HG03575 (cell line): ENCODE results near the gene TP63.
"Not testable (repeated sequence)": the region's sequence is repeated elsewhere in the genome, so short reads cannot be mapped to it uniquely, and the experiment has no call there.

Experiments used
- ATAC-seq: cut with Tn5 transposase; IDR thresholded peaks from one replicate; pipeline ENCODE4 v1.9.1; 2021; ENCODE audit not compliant: unreplicated experiment, insufficient number of reproducible peaks, low FRiP score; ENCODE audit errors: extremely low read depth

The TP63 gene

DNA sequence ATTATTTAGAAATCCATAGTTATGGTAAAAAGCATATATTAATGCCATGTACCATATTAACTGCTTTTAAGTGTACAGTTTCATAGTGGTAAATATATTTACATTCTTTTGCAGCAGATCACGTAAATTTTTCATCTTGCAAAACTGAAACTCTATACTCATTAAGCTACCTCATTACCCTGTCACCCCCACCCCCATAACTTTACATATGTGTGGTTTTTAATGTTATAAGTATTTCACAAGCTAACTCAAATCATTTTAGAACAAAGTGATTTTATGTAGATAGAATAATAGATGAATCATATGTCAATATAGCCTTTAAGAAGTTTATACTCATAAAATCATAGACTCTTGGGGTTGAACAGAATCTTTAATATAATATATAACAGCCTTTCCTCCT is 7.1 kb upstream of the TP63 start:
- ATAC-seq = no peak

DNA sequence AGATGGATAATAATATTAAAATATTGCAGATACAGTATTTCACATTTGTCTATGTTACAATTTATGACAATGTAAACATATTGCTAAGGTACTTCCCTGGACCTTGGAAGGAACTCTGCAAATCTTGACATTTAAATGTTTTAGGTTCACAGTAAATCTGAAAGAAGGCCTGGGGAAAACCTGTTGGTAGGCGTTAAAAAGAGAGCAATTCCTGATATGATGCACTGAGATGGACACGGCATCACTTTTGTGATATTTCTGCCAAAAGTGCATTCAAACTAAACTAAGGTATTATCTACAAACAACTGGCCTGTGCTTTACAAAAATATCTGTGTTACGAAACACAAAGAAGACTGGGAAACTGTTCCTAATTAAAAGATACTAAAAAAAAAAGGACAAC is 6.1 kb upstream of the TP63 start:
- no peak for ATAC-seq

DNA sequence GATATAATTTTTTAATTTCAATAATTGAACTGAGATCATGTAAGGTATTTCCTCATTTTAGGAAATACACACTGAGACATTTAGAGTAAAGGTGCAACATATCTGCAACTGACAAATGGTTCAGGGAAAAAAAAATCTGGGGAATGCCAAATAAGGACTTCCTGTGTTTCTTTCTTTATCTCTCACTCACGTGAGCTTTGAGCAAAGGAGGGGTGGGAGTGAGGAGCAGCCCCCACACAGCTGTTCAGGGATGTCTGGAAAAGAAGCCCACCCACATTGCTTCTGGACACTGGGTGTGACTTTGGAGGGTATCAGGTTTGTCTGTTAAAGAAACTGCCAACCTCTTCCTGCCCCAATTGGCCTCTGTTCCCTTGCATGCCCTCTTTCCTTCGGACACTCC is 5.6 kb upstream of the TP63 start:
- ATAC-seq = no peak

DNA sequence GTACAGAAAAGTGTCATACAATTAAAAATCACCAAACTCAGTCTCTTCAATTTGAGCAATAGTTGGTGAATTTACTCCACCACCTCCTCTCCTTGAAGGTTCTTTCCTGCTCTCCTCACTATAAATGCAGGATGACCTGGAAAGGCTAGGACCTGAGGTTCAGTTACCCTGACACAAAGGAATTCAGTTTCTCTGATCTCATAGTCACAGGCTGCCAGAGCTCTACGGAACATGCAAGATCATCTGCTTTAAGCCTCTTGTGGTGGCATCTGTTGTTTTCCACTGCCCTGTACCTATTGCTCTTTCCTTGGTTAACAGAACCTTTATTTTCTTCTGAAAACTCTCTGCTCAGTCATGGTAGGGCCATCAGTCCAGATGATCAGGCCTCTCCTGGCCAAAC is 4.9 kb upstream of the TP63 start:
- no peak for ATAC-seq

DNA sequence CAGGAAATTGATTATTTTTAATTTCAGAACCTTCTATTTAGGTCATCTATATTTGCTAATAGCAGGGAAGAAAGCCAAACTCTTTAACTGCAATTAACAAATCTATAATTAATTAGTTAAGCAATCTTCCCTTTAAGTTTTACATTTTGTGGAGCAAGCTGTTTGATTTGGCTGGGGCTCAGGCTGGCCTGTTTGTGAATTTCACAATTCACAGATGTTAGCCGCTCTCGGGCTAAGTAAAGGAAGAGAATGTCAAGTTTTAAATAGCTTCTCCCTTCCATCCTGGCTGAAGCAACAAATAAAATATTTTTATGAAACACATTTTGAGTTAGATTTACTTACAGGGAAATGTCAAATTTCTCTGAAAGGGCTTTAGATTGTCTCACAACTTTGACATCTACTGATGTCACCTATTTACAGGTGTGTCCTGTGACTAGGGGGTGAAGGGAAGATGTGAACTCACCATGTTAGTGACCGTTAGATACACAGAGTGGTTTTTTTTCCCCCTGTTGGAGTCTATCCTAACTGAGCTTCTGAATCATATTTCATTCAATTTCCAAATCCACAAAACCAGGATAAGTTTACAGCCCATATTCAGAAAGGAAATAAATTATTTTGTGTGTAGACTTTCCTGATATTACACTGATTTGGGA is 1.3 kb upstream of the TP63 start:
- no peak for ATAC-seq

DNA sequence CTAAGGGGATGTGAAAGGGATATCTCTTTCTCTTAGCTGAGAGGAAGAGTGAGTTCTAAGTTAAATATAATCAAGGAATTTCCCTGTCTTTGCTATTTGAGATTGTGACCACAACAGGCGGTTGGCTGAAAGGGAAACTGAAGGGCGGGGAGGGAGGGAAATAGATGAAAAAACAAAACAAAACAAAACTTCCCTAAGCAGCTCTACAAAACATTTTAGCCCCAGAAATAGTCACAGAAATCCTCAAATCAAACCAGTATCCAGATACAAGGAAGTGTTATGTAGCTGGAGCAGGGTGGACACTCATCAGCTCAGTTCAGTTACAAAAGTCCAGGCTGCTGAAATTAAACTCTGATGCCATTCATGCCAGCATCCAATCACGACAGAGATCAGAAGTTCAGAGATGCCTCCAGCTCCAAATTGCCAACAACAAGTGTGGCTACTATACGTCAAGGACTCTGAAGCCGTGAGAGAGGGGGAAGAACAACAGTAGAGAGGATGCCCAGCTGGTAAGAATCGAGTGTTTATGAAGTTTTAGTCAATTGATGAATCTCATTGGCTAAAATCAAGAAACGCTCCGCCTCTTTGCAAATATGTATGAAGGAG is 319 bp upstream of the TP63 start:
- ATAC-seq = no peak

DNA sequence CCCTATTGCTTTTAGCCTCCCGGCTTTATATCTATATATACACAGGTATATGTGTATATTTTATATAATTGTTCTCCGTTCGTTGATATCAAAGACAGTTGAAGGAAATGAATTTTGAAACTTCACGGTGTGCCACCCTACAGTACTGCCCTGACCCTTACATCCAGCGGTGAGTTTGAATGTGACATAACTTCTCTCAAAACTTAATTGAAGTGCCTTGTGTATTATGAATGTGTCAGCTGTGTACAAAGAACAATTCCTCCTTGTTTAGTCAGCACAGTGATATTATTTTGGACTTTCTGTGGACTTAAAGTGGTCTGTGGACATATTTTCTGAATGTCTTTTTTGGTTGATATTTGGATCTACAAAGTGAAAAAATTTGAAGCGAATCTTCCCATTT is 220 bp downstream of the TP63 start:
- no peak for ATAC-seq

DNA sequence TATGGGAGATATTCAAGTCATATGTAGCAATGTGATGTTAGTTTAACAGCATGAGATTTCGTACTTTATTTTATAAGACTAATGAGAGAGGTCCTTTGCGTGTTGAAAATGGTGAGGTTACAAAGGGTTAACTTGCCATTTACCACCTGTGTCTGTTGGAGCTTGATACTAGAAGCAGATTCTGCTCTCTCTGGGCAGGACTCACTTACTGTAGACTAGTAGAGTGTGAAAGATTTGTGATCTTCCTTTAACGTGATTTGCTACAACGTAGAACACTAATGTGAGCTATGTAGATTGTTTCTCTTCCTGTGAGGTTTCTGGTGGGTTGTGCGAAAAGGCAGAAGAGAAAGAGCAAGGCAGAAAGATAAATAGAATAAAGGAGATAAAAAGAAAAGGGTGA is 1.1 kb downstream of the TP63 start:
- peak; percentile 35 for ATAC-seq

DNA sequence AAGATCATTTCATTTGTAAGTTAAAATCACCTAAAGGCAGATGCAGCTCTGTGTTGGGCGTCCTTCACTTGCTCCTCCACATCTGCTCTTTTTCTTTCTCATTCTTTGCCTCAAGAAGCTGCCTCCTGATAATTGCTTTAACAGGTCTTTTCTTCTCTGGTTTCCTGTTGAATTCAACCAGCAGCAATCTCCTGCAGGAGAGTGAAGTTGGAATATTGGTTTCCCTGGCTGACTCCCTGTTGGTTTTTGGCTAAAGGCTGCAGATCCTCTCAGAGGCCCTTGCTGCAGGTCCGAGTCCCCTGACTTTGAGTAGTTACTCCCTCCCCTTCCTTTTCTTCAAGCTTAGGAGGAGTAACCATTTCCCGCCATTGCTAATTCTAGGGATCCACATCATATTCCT is 4.2 kb downstream of the TP63 start:
- no peak for ATAC-seq

DNA sequence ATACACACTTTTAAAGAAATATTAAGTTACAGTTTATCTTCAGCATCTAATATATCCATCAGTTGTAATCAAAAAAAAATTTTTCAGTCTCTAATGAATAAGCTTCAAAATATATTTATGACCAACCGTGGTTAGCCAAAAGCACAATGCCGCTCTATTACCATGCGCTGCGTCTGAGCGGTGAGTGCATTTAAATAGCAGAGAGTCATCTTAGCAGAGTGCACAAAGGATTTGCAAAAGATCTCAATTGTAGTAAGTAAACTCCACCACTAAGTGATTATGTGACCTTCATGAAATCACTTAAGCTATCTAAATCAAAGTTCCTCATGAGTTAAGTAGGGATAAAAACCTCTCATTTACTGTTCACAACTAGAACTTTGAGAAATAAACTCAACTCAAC is 4.9 kb downstream of the TP63 start:
- no peak for ATAC-seq

DNA sequence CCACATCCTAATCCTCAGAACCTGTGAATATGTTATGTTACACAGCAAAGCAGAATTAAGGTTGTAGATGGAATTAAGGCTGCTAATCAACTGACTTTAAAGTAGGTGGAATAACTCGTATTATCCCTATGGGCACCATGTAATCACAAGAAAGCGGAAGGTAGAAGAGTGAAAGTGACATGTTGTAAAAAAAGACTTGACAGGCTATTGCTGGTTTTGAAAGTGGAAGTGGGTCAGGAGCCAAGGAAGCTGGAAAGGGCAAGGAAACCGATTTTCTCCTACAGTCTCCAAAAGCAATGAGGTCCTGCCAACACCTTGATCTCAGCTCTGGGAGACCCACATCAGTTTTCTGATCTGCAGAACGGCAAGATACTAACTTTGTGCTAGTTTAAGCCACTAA is 6.6 kb downstream of the TP63 start:
- no peak for ATAC-seq

DNA sequence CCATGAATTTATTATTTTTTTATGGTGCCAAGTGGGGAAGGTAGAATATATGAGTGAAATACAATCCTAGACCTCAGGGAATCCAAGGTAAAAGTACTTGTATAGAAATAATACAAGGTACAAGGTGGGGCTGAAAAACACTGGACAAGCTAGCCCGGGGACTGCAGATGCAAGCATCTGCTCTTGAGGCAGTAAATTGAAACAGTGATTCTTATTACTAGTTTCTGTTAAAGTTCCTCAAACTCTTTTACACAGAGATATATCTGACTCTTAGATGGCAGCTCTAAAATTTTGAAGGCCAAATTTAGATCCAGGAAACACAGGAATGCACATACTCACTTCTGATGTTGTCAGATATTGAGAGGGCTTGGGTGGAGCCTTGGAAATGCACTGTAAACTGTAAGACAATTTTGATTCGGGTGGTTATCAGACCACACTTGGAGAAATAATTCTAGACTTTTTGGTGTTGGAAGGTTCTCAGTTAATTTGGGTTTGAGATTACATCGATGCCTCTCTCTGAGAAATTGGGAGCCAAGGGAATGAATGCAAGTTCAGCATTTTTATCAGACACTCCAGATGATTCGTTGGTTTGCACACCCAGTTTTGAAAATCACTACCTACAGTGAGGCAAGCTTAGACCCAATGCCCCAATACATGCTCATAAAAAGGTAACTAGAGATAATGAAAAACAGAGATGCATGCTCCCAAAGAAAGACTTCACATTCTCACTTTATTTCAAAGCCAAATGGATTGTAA is 7.3 kb downstream of the TP63 start:
- no peak for ATAC-seq

DNA sequence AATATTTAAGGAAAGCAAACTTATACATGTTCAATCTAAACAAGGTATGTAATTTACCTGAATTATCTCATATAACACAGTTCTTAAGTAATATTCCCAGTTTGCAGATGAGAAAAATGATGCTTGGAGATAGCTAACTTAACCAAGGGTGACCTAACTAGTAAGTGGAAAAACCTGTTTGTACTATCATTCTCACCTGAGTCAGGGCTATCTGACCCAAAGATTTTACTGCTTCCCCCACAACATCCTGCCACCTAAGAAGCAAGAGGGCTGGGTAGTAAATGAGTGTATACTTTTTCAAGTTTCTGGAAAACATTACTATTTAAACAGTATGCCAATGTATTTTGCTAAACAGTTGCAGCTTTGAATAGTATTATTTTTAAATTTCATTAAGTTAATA is 10.6 kb downstream of the TP63 start:
- no peak for ATAC-seq

DNA sequence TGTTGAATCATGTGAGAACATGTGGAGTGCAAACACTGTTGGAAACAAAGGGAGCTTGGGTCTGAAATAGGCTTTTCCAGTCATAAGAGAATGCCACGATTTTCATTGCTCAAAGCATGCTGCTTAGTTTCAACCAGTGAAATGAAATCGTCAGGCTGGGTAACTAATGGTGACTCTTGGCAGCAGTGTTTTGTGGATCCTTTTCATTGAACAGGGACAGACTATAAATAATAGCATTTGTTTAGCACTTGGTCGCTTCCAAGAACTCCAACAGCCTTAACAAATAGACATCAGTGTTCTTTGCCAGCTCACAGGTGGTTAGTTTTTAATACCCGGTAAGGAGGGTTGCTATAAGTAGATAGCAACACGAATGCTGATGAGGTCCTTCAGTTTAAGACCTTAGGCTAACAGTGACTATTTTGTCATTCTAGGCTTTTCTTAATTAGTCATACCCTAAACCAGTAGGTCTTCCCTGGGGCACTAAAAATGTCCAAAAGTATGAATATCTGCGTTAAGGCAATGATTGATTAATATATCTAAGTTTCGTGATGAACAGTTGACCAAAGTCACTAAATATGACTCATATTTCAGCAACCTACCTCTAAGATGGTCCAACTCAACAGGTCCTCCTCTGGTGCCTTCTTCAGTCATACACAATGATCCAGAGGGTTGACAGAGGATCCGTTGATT is 15.8 kb downstream of the TP63 start:
- no peak for ATAC-seq

DNA sequence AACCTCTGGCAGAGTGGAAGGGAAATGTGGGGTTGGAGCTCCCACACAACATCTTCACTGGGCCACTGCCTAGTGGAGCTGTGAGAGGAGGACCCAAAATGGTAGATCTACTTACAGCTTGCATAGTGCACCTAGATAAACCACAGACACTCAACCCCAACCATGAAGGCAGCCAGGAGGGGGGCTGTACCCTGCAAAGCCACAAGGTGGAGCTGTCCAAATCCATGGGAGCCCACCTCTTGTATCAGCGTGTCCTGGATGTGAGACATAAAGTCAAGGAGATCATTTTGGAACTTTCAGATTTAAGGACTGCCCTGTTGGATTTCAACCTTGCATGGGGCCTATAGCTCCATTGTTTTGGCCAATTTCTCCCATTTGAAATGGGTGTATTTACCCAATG is 20.9 kb downstream of the TP63 start:
- ATAC-seq = no peak

DNA sequence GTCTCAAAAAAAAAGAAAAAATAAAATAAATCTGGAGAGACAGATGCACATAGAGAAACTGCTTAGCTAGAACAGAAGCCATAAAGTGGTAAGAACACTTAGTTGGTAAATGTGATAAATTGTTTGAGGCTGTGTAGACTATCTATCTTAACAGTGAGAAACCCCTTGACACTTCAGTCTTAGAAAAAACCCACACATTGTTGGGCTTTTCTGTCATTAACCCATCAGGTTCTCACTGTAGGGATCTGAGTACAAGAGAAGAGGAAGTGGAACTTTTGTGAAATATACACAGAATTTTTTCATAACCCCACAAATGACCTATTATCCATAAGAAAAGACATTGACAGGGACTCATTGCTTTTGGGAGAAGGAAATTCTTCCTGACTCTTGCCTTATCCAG is 24.4 kb downstream of the TP63 start:
- ATAC-seq = no peak

DNA sequence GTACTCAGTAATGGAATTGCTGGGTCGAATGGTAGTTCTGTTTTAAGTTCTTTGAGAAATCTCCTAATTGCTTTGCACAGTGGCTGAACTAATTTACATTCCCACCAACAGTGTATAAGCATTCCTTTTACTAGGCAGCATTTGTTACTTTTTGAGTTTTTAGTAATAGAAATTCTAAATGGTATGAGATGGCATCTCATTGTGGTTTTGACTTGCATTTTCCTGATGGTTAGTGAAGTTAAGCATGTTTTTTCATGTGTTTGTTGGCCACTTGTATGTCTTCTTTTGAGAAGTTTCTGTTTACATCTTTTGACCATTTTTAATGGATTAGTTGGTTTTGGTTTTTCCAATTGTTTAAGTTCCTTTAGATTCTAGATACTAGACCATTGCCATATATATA is 28.4 kb downstream of the TP63 start:
- no peak for ATAC-seq

DNA sequence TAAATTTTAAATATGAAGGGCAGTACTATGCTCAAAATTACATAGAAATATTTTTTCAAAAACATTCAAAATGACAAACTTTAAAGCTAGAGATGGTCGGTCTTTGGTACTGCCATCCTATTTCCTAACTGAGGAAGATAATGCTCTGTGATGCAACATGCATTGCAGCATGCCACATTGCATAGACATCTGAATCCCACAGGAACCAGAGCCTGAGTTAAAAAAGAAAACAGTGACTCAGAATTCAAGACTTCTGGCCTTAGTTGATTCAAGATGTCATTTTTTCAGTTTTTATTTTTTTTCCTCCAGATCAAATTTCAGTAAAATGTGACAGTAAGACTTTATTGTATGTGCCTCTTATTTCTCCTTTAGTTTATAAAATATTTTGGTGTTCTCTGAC is 33.1 kb downstream of the TP63 start:
- ATAC-seq = no peak

DNA sequence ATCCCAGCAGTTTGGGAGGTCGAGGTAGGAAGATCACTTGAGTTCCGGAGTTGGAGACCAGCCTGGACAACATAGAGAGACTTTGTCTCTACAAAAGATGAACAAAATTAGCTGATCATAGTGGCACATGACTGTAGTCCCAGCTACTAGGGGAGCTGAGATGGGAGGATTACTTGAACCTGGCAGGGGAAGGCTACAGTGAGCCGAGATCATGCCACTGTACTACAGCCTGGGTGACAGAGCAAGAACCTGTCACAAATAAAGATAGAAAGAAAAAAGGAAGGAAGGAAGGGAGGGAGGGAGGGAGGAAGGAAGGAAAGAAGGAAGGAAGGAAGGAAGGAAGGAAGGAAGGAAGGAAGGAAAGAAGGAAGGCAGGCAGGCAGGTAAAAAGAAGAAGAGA is 41.2 kb downstream of the TP63 start:
- ATAC-seq = not testable (repeated sequence)

DNA sequence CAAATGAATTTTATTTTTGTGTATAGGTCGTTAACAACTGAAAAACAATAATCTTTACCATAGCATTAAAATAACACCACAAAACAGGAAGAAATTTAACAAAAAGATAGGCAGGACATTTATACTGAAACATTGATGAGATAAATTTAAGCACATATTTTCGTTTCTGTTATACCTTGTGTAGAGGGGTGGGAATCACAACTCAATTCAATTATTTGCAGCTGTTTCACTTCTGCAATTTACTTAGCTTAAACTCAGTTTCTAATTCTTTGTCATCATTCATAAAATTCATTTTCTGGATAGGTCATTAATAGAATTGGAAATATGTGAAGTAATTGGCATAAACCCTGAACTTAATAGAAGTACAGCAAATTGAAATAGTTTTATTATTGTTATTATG is 42.3 kb downstream of the TP63 start:
- peak; percentile 86 for ATAC-seq
